Measurements from ENCODE around the gene CBX5.
A peak's percentile ranks its signal among the peaks of the same experiment; 100 is the strongest.
"Not testable (repeated sequence)": the region's sequence is repeated elsewhere in the genome, so short reads cannot be mapped to it uniquely, and the experiment has no call there.

Gene CBX5

GRCh38 chr12:54292931-54293241 is 13.0 kb upstream of the CBX5 start:
- no peaks in the 10 kb centered on the region for H3K79me2 ChIP-seq (ENCODE audit: control insufficient read depth, insufficient read depth, low read length, unreplicated experiment)

GRCh38 chr12:54292083-54292930 is 12.4 kb upstream of the CBX5 start:
- Histone ChIP-seq H3K36me3 (ENCODE audit: insufficient read depth, low read length) (peaks cover 7% of the 10 kb centered on the region), H2AFZ (ENCODE audit: low read length, unreplicated experiment) (no peak overlapping the region), H3K27me3 (ENCODE audit: insufficient read depth, low read length) (no peaks in the 10 kb centered on the region), H3K4me3 (ENCODE audit: low read depth, low read length) (no peak overlapping the region), H3K4me1 (ENCODE audit: control insufficient read depth, insufficient read depth, low read length, unreplicated experiment) (no peaks in the 10 kb centered on the region), H3K27ac (ENCODE audit: low read depth, low read length) (no peak overlapping the region), H3K79me2 (ENCODE audit: control insufficient read depth, insufficient read depth, low read length, unreplicated experiment) (no peaks in the 10 kb centered on the region)

More at GRCh38 chr12:54292931-54293241, 13.0 kb upstream of the CBX5 start:
- H3K36me3 ChIP-seq (ENCODE audit: insufficient read depth, low read length), result peaks cover under 1% of the 10 kb centered on the region; the same call in 1 of the 2 replicates
- H2AFZ ChIP-seq (ENCODE audit: low read length, unreplicated experiment), result no peak overlapping the region
- no peaks in the 10 kb centered on the region for H3K27me3 ChIP-seq (ENCODE audit: insufficient read depth, low read length)
- no peaks in the 10 kb centered on the region for H3K4me1 ChIP-seq (ENCODE audit: control insufficient read depth, insufficient read depth, low read length, unreplicated experiment)
- no peak overlapping the region for H3K27ac ChIP-seq (ENCODE audit: low read depth, low read length)
- no peak overlapping the region for H3K4me3 ChIP-seq (ENCODE audit: low read depth, low read length)

GRCh38 chr12:54287261-54288157 is 7.6 kb upstream of the CBX5 start:
- Histone ChIP-seq H3K27me3 (ENCODE audit: insufficient read depth, low read length) (no peaks in the 10 kb centered on the region), H3K4me1 (ENCODE audit: control insufficient read depth, insufficient read depth, low read length, unreplicated experiment) (peaks cover 16% of the 10 kb centered on the region), H3K79me2 (ENCODE audit: control insufficient read depth, insufficient read depth, low read length, unreplicated experiment) (peaks cover 26% of the 10 kb centered on the region), H3K36me3 (ENCODE audit: insufficient read depth, low read length) (peaks cover 48% of the 10 kb centered on the region), H3K27ac (ENCODE audit: low read depth, low read length) (no peak overlapping the region), H3K4me3 (ENCODE audit: low read depth, low read length) (no peak overlapping the region), H2AFZ (ENCODE audit: low read length, unreplicated experiment) (no peak overlapping the region)

GRCh38 chr12:54286042-54287030 is 6.4 kb upstream of the CBX5 start:
- H3K36me3 ChIP-seq (ENCODE audit: insufficient read depth, low read length), result peaks cover 60% of the 10 kb centered on the region
- H3K79me2 ChIP-seq (ENCODE audit: control insufficient read depth, insufficient read depth, low read length, unreplicated experiment), result peaks cover 37% of the 10 kb centered on the region
- H2AFZ ChIP-seq (ENCODE audit: low read length, unreplicated experiment), result no peak overlapping the region
- H3K4me1 ChIP-seq (ENCODE audit: control insufficient read depth, insufficient read depth, low read length, unreplicated experiment), result peaks cover 20% of the 10 kb centered on the region
- H3K4me3 ChIP-seq (ENCODE audit: low read depth, low read length), result no peak overlapping the region
- no peak overlapping the region for H3K27ac ChIP-seq (ENCODE audit: low read depth, low read length)
- H3K27me3 ChIP-seq (ENCODE audit: insufficient read depth, low read length), result no peaks in the 10 kb centered on the region

GRCh38 chr12:54285150-54286041 is 5.5 kb upstream of the CBX5 start:
- Histone ChIP-seq H3K36me3 (ENCODE audit: insufficient read depth, low read length) (peaks cover 66% of the 10 kb centered on the region), H3K27me3 (ENCODE audit: insufficient read depth, low read length) (no peaks in the 10 kb centered on the region), H3K27ac (ENCODE audit: low read depth, low read length) (peak overlapping the region; percentile 31), H3K4me3 (ENCODE audit: low read depth, low read length) (peak overlapping the region; percentile 93), H3K4me1 (ENCODE audit: control insufficient read depth, insufficient read depth, low read length, unreplicated experiment) (peaks cover 20% of the 10 kb centered on the region), H2AFZ (ENCODE audit: low read length, unreplicated experiment) (no peak overlapping the region), H3K79me2 (ENCODE audit: control insufficient read depth, insufficient read depth, low read length, unreplicated experiment) (peaks cover 45% of the 10 kb centered on the region)

GRCh38 chr12:54284070-54284780 is 4.3 kb upstream of the CBX5 start:
- H3K27ac ChIP-seq (ENCODE audit: low read depth, low read length); H3K27me3 ChIP-seq (ENCODE audit: insufficient read depth, low read length); H2AFZ ChIP-seq (ENCODE audit: low read length, unreplicated experiment): not testable (repeated sequence)
- Histone ChIP-seq H3K36me3 (ENCODE audit: insufficient read depth, low read length) (peaks cover 66% of the 10 kb centered on the region), H3K4me1 (ENCODE audit: control insufficient read depth, insufficient read depth, low read length, unreplicated experiment) (peaks cover 20% of the 10 kb centered on the region), H3K4me3 (ENCODE audit: low read depth, low read length) (peak overlapping the region; percentile 93), H3K79me2 (ENCODE audit: control insufficient read depth, insufficient read depth, low read length, unreplicated experiment) (peaks cover 47% of the 10 kb centered on the region)

- H3K27ac ChIP-seq (ENCODE audit: low read depth, low read length), result no peak overlapping the region
- peaks cover 66% of the 10 kb centered on the region for H3K36me3 ChIP-seq (ENCODE audit: insufficient read depth, low read length)
- H3K27me3 ChIP-seq (ENCODE audit: insufficient read depth, low read length), result no peaks in the 10 kb centered on the region
- peaks cover 20% of the 10 kb centered on the region for H3K4me1 ChIP-seq (ENCODE audit: control insufficient read depth, insufficient read depth, low read length, unreplicated experiment)
- peaks cover 59% of the 10 kb centered on the region for H3K79me2 ChIP-seq (ENCODE audit: control insufficient read depth, insufficient read depth, low read length, unreplicated experiment)
- H2AFZ ChIP-seq (ENCODE audit: low read length, unreplicated experiment), result no peak overlapping the region
- peak overlapping the region; percentile 93 for H3K4me3 ChIP-seq (ENCODE audit: low read depth, low read length)
Measured at GRCh38 chr12:54282949-54283593, 3.1 kb upstream of the CBX5 start.

- H3K4me1 ChIP-seq (ENCODE audit: control insufficient read depth, insufficient read depth, low read length, unreplicated experiment), result peaks cover 30% of the 10 kb centered on the region
- peaks cover 53% of the 10 kb centered on the region for H3K36me3 ChIP-seq (ENCODE audit: insufficient read depth, low read length)
- H2AFZ ChIP-seq (ENCODE audit: low read length, unreplicated experiment); H3K27me3 ChIP-seq (ENCODE audit: insufficient read depth, low read length): not testable (repeated sequence)
- H3K79me2 ChIP-seq (ENCODE audit: control insufficient read depth, insufficient read depth, low read length, unreplicated experiment), result peaks cover 73% of the 10 kb centered on the region
- peak overlapping the region; percentile 83 for H3K27ac ChIP-seq (ENCODE audit: low read depth, low read length)
- peak overlapping the region; percentile 93 for H3K4me3 ChIP-seq (ENCODE audit: low read depth, low read length)
Measured at GRCh38 chr12:54281694-54282093, 1.8 kb upstream of the CBX5 start.

GRCh38 chr12:54281261-54281638 is 1.3 kb upstream of the CBX5 start:
- H3K27me3 ChIP-seq (ENCODE audit: insufficient read depth, low read length); H2AFZ ChIP-seq (ENCODE audit: low read length, unreplicated experiment): not testable (repeated sequence)
- Histone ChIP-seq H3K27ac (ENCODE audit: low read depth, low read length) (peak overlapping the region; percentile 83), H3K4me3 (ENCODE audit: low read depth, low read length) (peak overlapping the region; percentile 93), H3K4me1 (ENCODE audit: control insufficient read depth, insufficient read depth, low read length, unreplicated experiment) (peaks cover 34% of the 10 kb centered on the region), H3K36me3 (ENCODE audit: insufficient read depth, low read length) (peaks cover 49% of the 10 kb centered on the region), H3K79me2 (ENCODE audit: control insufficient read depth, insufficient read depth, low read length, unreplicated experiment) (peaks cover 77% of the 10 kb centered on the region)
